CD4-positive, alpha-beta T cell treated with Interleukin-15 for 1 hour (primary cell): ENCODE data around the gene SLC35A4.
"Not testable (repeated sequence)": the region's sequence is repeated elsewhere in the genome, so short reads cannot be mapped to it uniquely, and the experiment has no call there.

Experiments
- DNase-seq: peaks from one replicate; pipeline ENCODE4 v3.0.0-alpha.2; 2020

SLC35A4 gene

DNA sequence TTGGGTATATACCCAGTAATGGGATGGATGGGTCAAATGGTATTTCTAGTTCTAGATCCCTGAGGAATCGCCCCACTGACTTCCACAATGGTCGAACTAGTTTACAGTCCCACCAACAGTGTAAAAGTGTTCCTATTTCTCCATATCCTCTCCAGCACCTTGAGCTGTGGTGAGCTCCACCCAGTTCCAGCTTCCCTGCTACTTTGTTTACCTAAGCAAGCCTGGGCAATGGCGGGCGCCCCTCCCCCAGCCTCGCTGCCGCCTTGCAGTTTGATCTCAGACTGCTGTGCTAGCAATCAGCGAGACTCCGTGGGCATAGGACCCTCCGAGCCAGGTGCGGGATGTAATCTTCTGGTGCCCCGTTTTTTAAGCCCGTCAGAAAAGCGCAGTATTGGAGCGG lies 28.4 kb downstream of the SLC35A4 start:
- not testable (repeated sequence) for DNase-seq

DNA sequence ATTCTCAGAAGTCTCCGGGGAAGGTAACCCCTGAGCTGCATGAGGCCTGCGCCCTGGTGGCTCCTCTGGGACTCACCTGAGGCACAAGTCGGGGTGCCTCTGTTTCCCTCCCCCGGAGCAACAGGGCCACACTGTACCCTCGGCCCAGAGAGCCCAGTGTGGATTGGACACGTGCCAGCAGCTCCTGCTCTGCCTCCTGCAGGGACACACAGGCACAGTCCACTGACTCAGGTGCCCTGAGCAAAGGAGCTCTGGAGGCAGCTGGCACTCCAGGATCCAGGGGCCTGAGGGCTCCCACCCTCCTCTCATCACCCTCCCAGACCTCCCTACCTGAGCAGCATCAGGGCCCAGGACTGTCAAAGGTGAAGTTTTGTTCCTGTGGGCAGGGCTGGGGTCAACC lies 29.5 kb downstream of the SLC35A4 start:
- no peak for DNase-seq

DNA sequence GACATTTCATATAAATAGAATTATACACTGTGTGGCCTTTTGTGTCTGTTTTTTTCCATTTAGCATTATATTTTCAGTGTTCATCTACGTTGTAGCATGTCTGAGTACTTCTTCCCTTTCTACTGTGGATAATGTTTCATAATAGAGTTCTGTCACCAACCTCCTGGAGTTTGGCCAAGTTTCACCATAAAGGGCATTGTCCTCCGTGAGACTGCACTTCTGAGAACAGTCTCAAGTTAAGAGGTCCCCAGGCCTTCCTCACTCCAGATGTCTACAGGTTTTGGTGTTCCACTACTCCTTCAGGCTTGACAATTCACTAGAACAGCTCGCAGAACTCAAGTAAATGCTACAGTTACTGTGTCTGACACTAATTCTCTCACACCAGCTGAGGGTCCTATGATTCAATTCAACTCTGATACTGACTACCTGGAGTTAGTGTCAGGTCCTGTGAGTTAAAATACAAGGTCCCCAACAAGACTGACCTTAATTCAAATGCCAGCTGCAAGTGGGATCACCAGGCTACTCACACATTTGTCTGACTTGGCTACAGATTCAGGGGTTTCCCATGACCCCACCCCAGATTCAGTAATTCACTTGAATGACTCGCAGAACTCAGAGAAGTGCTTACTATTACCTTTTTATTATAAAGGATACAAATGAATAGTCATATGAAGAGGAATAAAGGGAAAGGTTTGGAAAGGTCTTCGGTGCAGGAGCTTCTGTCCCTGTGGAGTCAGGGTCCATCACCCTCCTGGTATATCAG lies 31.1 kb downstream of the SLC35A4 start:
- DNase-seq = peak; percentile 40

DNA sequence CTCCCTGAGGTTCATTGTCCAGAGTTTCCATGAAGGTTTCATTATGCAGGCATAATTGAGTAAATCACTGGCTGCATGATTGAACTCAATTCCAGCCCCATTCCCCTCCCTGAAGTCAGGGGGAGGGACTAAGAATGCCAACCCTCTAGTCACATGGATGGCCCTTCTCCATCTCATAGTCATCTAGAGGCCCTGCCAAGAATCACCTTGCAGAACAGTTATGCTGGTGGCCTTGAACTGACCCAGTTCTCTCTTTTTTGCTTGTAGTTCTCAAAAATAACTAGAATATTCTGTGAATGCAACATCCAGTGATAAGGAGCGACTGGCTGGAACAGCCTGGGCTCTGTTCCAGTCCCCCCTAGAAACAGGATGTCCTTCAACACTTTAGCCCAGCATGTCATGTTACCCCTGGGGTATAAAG lies 31.7 kb downstream of the SLC35A4 start:
- no peak for DNase-seq

DNA sequence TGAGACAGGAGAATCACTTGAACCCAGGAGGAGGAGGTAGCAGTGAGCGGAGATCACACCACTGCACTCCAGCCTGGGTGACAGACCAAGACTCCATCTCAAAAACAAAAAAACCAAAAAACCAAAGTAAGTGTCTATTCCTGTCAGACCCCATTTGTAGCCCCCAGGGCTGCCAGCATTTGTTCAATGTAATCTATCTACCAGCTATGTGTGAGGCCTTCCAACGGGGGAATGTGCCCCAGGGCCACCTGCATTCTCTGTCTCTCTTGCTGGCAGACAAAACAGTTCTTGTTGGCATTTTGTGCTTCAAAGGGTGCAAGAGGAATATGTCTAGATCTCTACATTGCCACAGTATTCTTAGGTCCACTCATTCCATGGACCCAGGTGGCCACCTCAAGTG lies 34.2 kb downstream of the SLC35A4 start:
- DNase-seq = no peak

DNA sequence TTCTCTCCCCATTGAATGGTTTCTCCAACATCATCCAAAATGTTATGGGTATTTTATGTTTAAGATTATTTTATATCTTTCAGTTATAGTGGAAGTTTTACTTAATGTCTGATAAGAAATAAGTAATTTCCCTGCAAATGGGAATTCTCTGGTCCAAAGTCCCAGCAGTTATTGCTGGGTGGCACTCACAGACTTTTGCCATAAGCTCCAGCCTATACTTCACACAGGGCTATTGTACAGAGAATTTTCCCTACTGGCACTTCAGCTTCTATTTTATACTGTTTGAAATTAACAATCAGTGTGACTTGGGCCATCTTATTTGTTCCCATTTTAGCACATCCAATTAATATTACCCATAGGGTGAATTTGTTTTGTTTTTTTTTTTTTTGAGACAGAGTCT lies 35.5 kb downstream of the SLC35A4 start:
- no peak for DNase-seq

DNA sequence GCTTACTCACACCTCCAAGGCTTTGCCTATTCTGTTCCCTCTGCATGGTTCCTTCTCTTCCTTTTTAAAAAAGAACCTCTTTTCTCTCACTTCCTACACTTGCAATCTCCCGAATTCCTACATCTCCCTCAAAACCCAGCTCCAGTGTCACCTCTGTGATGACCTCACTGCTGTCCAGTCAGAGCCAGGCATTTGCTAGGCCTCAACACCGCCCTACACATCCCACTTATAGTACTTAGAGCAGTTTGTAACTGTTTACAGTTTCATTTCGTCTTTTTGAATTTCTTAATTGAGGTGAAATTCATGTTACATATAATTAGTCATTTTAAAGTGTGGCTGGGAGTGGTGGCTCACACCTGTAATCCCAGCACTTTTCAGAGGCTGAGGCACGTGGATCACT lies 37.5 kb downstream of the SLC35A4 start:
- DNase-seq = peak; percentile 29

DNA sequence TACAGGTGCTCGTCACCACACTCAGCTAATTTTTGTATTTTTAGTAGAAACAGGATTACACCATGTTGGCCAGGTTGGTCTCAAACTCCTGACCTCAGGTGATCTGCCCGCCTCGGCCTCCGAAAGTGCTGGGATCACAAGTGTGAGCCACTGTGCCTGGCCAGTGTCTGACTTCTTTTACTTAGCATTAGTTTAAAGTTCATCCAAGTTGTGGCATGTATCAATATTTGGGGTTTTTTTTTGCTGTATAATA lies 38.7 kb downstream of the SLC35A4 start:
- not testable (repeated sequence) for DNase-seq

DNA sequence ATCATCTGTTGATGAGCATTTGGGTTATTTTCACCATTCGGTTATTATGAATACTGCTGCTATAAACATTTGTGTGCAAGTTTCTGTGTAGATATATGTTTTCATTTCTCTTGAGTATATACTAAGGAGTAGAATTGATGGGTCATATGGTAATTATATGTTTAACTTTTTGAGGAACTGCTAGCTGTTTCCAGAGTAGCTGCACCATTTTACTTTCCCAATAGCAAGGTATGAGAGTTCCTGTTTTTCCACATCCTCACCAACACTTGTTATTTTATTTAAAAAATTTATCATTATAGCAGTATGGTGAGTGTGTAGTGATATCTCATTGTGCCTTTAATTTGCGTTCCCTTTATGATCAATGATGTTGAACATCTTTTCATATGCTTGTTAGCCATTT lies 39.1 kb downstream of the SLC35A4 start:
- DNase-seq = no peak

DNA sequence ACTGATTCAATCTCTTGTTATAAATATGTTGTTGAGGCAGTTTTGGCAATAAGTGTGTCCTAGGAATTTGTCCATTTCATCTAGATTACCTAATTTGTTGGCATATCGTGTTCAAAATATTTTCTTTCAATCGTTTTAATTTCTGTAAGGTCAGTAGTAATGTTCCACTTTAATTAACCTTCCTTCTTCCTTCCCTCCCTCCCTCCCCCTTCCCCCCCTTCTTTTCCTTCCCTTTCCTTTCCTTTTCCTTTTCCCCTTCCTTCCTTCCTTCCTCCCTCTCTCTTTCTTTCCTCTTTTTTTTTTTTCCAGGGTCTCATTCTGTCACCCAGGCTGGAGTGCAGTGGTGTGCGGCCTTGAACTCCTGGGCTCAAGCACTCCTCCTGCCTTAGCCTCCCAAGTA lies 41.3 kb downstream of the SLC35A4 start:
- no peak for DNase-seq

DNA sequence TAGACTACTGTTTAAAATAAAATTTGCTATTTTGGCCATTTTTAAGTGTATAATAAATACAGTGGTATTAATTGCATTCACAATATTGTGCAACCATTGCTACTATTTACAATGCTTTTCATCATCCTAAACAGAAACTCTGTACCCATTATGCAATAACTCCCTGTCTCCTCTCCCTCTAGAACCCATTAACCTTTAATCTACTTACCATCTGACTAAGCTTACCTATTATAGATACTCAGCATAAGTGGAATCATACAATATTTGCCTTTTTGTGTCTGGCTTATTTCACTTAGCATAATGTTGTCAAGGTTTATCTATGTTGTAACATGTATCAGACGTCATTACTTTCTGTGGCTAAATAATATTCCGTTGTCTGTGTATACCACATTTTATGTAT lies 42.4 kb downstream of the SLC35A4 start:
- no peak for DNase-seq

DNA sequence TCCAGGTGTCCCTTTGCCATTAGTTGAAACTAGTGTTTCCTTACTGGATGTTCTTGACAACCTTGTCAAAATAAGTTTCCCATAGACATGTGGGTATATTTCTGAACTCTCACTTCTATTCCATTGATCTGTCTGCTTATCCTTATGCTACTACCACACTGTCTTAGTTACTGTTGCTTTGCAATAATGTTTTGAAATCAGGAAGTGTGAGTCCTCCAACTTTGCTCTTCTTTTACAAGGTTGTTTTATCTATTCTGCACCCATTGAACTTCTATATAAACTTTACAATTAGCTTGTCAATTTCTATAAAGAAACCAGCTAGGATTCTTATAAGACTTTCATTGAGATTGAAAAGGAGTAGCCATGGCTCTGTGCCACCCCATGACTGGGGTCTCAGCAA lies 44.1 kb downstream of the SLC35A4 start:
- DNase-seq = no peak

DNA sequence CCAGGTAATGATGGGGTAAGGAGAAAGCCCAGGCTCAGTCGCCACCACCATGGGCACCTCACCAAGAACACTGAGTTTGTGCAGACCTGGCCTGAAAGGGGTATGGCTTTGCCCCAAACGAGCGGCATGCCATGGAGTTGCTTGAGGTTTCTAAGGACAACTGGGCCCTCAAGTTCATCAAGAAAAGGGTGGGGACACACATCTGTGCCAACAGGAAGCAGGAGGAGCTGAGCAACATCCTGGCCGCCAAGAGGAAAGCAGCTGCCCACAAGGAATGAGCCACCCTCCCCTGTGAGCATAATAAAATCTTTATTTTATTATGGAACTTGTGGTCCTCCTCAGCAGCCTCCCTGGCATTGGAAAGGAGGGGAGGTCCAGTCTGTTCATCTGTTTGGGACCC lies 44.5 kb downstream of the SLC35A4 start:
- peak; percentile 66 for DNase-seq

DNA sequence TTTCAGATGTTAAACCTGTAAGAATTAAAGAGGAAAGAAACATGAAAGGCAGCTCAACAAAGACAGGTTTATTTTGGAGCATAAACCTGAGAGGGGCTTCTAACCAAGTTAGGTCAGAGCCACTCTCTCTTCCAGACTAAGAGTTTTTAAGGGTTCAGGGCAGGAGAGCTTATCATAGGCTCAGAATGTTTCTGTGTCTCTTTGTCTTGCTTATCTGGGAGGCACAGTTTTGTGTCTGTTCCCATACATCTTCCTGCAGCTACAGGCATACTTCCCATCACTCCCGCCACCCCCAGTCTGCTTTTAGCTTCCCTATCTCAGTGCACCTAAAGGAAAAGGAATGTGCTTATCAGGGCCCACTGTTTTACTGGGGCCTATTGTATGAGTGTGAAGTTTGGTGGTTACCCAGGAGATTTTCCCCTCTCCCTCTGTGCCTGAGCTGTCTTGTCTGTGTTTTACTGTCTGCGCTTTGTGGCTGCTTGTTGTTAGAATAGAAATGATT lies 46.4 kb downstream of the SLC35A4 start:
- no peak for DNase-seq
